K562 (cell line): Measurements from ENCODE around the gene LBHD1. TPM values are rescaled to one million over a fixed set of nuclear protein-coding genes. Genes with fewer than 3 reads are reported as not detected.

Experiments
- BRD4 ChIP-seq: fragments of 200-600 bp; sonication (generic); IDR thresholded peaks from 2 replicates; pipeline ENCODE4 v1.6.1; 2017; ENCODE audit warnings: inconsistent platforms
- C11orf30 ChIP-seq: fragments of 450-650 bp; IDR thresholded peaks from 2 replicates; pipeline ENCODE4 v1.6.1; 2016; ENCODE audit warnings: low read depth, mild to moderate bottlenecking
- CBFB ChIP-seq: sonication (generic); formaldehyde crosslinking; IDR thresholded peaks from 2 replicates; pipeline ENCODE4 v1.4.0; 2020; ENCODE audit warnings: mild to moderate bottlenecking, missing genetic modification reagents
- E2F8 ChIP-seq: fragments of 450-650 bp; IDR thresholded peaks from 2 replicates; pipeline ENCODE4 v1.7.1; 2018; ENCODE audit warnings: mild to moderate bottlenecking, low read depth; ENCODE audit not compliant: partially characterized antibody
- HMGN3 ChIP-seq: IDR thresholded peaks from 2 replicates; pipeline ENCODE4 v1.6.1; 2011; ENCODE audit warnings: borderline replicate concordance, low read depth, mild to moderate bottlenecking, mixed read lengths, low read length; ENCODE audit not compliant: insufficient read length; ENCODE audit errors: extremely low read depth
- HOXB6 ChIP-seq: fragments of 250-450 bp; sonication (Bioruptor Pico); IDR thresholded peaks from 2 replicates; pipeline ENCODE4 v1.5.1; 2022; ENCODE audit warnings: mild to moderate bottlenecking, borderline replicate concordance
- MXI1 ChIP-seq: IDR thresholded peaks from 2 replicates; pipeline ENCODE4 v1.6.1; 2011; ENCODE audit warnings: low read depth, mild to moderate bottlenecking, improper control_type of control experiment, low read length
- RFX7 ChIP-seq: fragments of 250-450 bp; sonication (Bioruptor Pico); IDR thresholded peaks from 2 replicates; pipeline ENCODE4 v1.5.1; 2021; ENCODE audit warnings: mild to moderate bottlenecking
- RHOXF2B ChIP-seq: fragments of 250-450 bp; sonication (Bioruptor Pico); conservative IDR thresholded peaks from 2 replicates; pipeline ENCODE4 v1.5.1; 2021
- SIN3B ChIP-seq: fragments of 450-650 bp; IDR thresholded peaks from 2 replicates; pipeline ENCODE4 v1.6.1; 2017; ENCODE audit warnings: low read depth, mild to moderate bottlenecking, moderate library complexity
- SMARCB1 ChIP-seq: IDR thresholded peaks from 2 replicates; pipeline ENCODE4 v1.6.1; 2011; ENCODE audit warnings: improper control_type of control experiment, low read depth; ENCODE audit not compliant: insufficient read length
- SRSF3 ChIP-seq: fragments of 200-400 bp; formaldehyde crosslinking; IDR thresholded peaks from 2 replicates; pipeline ENCODE4 v1.6.1; 2016; ENCODE audit warnings: mild to moderate bottlenecking, low read length, moderate library complexity; ENCODE audit not compliant: insufficient read depth
- TEAD1 ChIP-seq, 2 experiments: fragments of 450-650 bp in 1 of 2; sonication (generic) in 1 of 2; formaldehyde crosslinking; IDR thresholded peaks; 2 replicates each; pipeline versions ENCODE4 v1.4.0 to v1.8.0; 2020 to 2022; ENCODE audit warnings: mild to moderate bottlenecking in 2 of 2, missing genetic modification reagents in 1 of 2
- ZNF12 ChIP-seq: sonication (generic); formaldehyde crosslinking; IDR thresholded peaks from 2 replicates; pipeline ENCODE4 v1.4.0; 2020; ENCODE audit warnings: mild to moderate bottlenecking, missing genetic modification reagents
- ZNF133 ChIP-seq: fragments of 250-450 bp; sonication (Bioruptor Pico); IDR thresholded peaks from 2 replicates; pipeline ENCODE4 v1.4.0; 2020; ENCODE audit warnings: mild to moderate bottlenecking
- ZNF311 ChIP-seq: fragments of 250-450 bp; sonication (Bioruptor Pico); IDR thresholded peaks from 2 replicates; pipeline ENCODE4 v1.4.0; 2020; ENCODE audit warnings: mild to moderate bottlenecking, moderate library complexity
- ZNF75A ChIP-seq: fragments of 450-650 bp; formaldehyde crosslinking; IDR thresholded peaks from 2 replicates; pipeline ENCODE4 v1.4.0; 2020; ENCODE audit warnings: mild to moderate bottlenecking
- ZNF766 ChIP-seq: fragments of 200-800 bp; sonication (Bioruptor generic); conservative IDR thresholded peaks from 2 replicates; pipeline ENCODE4 v1.6.1; 2016; ENCODE audit warnings: missing genetic modification characterization, missing compliant biosample characterization
- polyA plus RNA-seq, 8 experiments: library from polyadenylated mRNA; depleted of rRNA in 4 of 8; stranded (reverse) in 5 of 8; unstranded in 3 of 8; fragments of >200 nt; fragmentation: Nextera tagmentation in 2 of 8; fragmentation: Illumina TruSeq in 1 of 8; extraction: Ambion mirVana in 2 of 8; extraction: Trizol in 1 of 8; gene quantifications; 2 replicates each; pipeline versions ENCODE4 v1.2.1 to v1.2.3, GENCODE V29; 2011 to 2014; ENCODE audit warnings: inconsistent platforms in 1 of 8, missing spikeins in 1 of 8
- total RNA-seq, 7 experiments: library from RNA; depleted of rRNA in 6 of 7; stranded (reverse); fragments of >200 nt in 6 of 7; fragmentation: Illumina TruSeq in 2 of 7; extraction: Trizol in 2 of 7; gene quantifications; 2 replicates each; pipeline versions ENCODE4 v1.2.1 to v1.2.3, GENCODE V29; 2011 to 2021; ENCODE audit warnings: low replicate concordance in 1 of 7

Gene LBHD1
- total and polyA plus RNA-seq, 9 of the 15 experiments (the other 6 are each of a cell fraction or from before 2014, with no cell fraction given): 2.6 to 28.0 (median 12.5) TPM

GRCh38 chr11:62678770-62679696 is 7.0 kb upstream of the LBHD1 start, which contains the start of gene UBXN1 (continued):
- TF ChIP-seq SRSF3 (no peak), ZNF766 (CRISPR knock-in tag) (no peak), C11orf30 (peak; percentile 95), HOXB6 (no peak), ZNF311 (CRISPR knock-in tag) (no peak), HMGN3 (no peak), ZNF12 (peak; percentile 64; the same call in 1 of the 2 replicates), SMARCB1 (no peak), ZNF75A (CRISPR knock-in tag) (no peak), TEAD1 (CRISPR knock-in tag; IDR thresholded peaks at IDR 0.05) (peak; percentile 3 to 61; a peak in 1 of 4 replicates), CBFB (CRISPR knock-in tag) (peak; percentile 83), RFX7 (CRISPR knock-in tag) (no peak), SIN3B (peak; percentile 90; the same call in 1 of the 2 replicates), E2F8 (peak; percentile 80), MXI1 (0 out of 2 replicates have a peak, but pooled peaks have one; percentile 39), ZNF133 (no peak), RHOXF2B (CRISPR knock-in tag) (no peak), BRD4 (no peak)
